Sciatic nerve (tissue), 2 donors: Measurements from ENCODE around the gene OR9Q1. TPM values are rescaled to one million over a fixed set of nuclear protein-coding genes. Genes with fewer than 3 reads are reported as not detected.
"Not testable (repeated sequence)": the region's sequence is repeated elsewhere in the genome, so short reads cannot be mapped to it uniquely, and the experiment has no call there.

Experiments used
- ATAC-seq: fragments of 200-7000 bp; cut with Tn5 transposase; one replicate; pipeline ENCODE4 v1.9.1; 2020; ENCODE audit warnings: mild to moderate bottlenecking, moderate library complexity
- DNase-seq: peaks from one replicate; pipeline ENCODE4 v3.0.0-alpha.2; 2020; ENCODE audit warnings: low spot score
- intact Hi-C: fragments of 100-400 bp; cut with DNase I; formaldehyde crosslinking; loops from one replicate; pipeline ENCODE4 v1.14.2; 2022
- total RNA-seq: library from RNA; stranded (reverse); fragmentation: NEBNext Ultra II Directional; extraction: Animal tissue kit (Norgen Biotek cat#: 25700); gene quantifications from one replicate; pipeline ENCODE4 v1.2.1, GENCODE V29; 2021
- donor health status: DM: no; HTN: no; CAD: no.
- donor health status: DM: no; HTN: no; CAD: no.

Gene OR9Q1, protein sequence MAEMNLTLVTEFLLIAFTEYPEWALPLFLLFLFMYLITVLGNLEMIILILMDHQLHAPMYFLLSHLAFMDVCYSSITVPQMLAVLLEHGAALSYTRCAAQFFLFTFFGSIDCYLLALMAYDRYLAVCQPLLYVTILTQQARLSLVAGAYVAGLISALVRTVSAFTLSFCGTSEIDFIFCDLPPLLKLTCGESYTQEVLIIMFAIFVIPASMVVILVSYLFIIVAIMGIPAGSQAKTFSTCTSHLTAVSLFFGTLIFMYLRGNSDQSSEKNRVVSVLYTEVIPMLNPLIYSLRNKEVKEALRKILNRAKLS
- total RNA-seq, result not detected

DNA sequence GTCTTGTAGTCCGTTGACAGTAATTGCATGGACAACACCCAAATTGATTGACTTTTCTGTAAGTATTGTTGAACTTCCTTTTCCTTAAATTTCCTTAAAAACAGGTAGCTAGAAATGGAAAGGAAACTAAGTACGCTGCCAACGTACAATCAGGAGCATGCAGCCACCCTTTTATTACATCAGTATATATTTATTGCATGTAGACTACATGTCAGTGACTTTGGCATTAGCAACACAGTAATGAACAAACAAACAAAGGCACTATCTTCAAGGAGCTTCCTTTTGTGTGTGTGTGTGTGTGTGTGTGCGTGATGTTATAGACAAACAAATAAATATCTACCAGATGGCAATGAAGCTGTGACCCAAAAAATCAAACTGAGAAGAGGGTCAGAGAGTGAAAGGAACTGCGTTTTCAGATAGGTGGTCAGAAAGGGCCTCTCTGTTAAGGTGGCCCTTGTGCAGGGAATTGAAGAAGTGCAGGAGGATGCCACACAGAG is at the start of gene OR9Q1:
Gene OR9Q1, plus strand, starts transcription at position 447 of the 497 bp plus-strand sequence. CDS start 155,564 bp downstream, outside the sequence.
- intact Hi-C loops, result no loop called here
- no peak for ATAC-seq
- no peak for DNase-seq

DNA sequence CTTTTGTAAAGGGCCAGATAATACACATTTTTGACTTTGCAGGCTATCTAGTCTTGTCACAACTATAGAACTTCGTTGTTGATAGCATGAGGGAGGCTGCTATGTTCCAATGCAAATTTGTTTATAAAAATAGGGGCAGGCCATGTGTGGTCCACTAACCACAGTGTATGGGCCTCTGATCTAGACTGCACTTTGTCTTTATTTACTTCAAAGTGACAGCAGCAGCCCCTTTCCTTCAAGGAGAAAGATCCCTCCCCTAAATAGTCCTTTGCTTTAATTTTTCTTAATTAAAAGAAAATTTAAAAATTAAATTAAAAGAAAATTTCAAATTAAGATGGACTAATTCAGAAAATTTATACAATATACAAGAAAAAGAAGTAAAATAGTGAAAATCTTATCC is 49.5 kb upstream of the OR9Q1 start:
- intact Hi-C loops, result no loop called here
- DNase-seq, result no peak
- ATAC-seq, result no peak

DNA sequence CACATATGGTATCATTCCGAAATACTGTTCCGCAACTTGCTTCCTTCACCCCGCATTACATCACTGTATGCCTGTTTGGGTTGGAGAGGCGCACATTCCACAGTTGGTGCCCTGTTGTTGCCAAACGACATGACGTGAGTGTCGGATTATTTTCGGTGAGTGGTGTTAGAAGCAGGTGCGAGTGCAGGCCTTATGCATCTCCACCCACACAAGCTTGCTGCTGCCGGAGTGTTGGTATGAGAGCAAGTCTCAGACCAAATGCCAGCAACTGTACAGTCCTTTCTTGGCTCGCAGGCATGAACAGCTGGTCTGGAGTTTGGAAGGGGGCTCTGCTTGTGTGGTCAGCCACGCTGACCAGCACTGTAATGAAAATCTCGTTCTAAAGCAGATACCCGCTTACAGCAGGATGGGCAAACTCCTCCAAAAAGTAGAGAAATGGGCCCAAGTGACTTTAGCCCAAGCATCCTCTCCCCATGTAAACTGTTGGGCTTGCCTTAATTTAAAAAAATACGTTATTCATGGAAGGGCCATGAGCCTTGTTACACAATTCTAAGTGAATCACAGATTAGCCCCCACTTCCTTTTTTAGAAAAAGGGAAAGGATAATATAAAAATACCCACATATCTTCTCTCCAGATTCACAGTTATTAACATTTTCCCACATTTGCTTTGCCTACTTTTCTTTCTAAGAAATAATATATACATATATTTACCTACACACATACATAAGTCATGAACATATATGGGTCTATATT is 48.7 kb upstream of the OR9Q1 start:
- no peak for DNase-seq
- intact Hi-C loops, result no loop called here
- ATAC-seq, result no peak

DNA sequence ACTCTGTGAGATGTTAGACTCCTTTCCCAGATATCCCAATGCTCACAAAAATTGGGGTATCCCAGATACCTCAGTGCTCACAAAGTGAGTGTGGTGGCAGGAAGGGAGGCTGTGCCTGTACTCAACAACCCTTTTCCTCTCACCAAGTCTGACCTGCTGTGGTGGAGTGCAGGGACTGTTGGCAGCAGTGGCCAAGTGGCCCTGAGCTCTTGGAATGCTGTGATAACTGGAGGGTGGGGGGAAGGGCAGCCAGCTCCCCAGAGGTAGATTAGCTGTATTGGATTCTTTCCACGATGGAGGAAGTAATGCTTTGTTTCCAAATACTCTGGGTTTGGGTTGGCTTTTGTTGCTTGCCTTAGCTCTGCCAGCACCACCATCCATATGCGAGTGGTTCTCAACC is 46.0 kb upstream of the OR9Q1 start:
- DNase-seq, result no peak
- no peak for ATAC-seq
- intact Hi-C loops, result no loop called here

DNA sequence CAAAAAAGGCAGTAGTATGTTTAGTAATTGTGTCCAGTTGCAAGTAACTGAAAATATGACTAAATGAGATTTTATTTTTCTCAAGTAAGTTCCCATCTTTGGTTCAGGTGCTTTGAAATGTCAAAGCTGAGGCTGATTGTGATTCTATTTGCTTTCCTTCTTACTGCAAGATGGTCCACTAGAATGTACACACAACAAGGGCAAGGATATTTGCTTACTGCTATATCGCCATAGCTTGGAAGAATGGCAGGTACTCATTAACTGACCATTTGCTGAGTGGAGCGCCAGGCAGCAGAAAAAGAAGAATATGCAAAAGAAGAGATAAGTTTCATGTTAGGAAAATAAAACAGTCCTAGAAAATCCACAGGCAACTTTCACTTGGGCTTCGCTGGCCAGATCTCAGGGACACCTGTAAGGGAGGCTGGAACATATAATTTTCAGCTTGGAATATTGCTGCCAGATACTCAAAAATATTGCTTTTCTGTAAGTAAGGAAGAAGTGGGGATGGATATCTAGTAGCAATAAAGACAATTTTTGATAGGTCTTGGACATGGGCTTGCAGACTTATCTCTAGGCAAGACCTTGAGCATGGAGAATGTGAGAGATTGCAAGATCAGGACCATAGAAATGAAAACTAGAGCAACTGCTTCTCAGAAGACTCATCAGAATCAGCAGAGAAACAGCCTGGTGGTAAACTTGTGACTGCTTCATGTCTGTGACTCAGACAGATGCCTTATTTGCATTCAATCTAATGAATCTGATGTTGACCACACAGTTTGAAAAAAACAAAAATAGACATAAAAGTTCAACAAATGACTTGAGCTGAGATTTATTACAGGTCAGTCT is 44.8 kb upstream of the OR9Q1 start:
- intact Hi-C loops, result no loop called here
- ATAC-seq (no peak), DNase-seq (no peak)

DNA sequence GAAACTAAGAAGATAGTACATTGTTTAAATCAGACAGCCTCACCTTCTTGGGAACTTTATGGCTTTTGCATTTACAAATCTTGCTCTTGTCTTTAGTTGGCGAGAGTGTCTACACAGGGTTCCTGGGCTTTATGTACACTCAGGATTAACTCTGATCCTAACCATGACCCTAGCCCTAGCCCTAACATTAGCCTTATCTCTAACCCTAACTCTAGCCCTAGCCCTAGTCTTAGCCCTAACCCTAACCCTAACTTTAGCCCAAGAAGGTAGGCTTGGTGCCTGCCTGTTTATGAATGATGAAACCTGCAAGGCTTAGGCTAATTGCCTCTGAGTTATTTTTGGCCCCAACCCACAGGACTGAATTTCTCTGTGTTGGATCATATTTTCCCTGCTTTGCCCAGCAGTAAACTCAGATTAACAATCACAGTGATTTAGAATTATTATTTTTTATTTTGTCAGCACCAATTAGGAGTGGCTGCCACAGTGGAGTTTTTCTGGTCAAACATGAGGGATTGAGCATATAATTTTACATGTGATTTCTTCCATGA is 44.1 kb upstream of the OR9Q1 start:
- DNase-seq (no peak), ATAC-seq (no peak)
- intact Hi-C loops, result no loop called here

DNA sequence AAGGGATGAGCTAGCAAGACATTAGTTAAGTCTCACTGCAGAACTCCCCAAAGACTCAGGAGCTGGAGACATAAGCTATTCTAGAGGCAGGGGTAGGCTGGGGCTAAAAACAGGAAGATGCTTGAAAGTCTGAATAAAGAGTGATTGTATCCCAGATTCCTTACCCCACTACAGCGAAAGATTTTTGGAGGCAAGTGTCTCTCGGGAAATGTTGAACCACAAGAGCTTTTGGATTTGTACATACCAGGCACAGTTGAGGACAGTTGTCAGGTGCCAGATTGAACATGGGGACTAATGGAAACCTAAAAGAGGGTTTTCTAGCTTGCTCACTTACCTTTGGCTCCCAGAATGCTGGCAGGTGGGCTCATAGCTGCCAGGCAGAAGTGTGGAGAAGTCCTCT is 43.5 kb upstream of the OR9Q1 start:
- intact Hi-C loops, result no loop called here
- no peak for DNase-seq

DNA sequence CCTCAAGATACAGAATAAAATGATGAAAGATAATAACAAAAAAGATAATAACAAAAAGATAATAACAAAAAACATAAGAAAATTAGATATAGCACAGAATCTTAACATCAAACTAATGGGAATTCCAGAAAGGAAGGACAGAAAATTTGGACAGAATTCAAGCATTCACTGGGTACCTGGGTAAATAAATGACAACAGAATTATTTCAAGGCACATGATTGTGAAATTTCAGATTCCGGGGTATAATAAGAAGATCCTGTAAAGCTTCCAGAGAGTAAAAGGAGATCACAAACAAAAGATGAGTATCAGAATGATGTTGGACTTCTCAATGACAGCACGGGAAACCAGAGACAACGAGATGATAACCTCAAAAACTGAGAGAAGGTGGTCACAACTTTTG is 42.1 kb upstream of the OR9Q1 start:
- ATAC-seq (no peak), DNase-seq (no peak)
- intact Hi-C loops, result no loop called here

More for the DNA sequence above, 43.5 kb upstream of the OR9Q1 start:
- no peak for ATAC-seq

DNA sequence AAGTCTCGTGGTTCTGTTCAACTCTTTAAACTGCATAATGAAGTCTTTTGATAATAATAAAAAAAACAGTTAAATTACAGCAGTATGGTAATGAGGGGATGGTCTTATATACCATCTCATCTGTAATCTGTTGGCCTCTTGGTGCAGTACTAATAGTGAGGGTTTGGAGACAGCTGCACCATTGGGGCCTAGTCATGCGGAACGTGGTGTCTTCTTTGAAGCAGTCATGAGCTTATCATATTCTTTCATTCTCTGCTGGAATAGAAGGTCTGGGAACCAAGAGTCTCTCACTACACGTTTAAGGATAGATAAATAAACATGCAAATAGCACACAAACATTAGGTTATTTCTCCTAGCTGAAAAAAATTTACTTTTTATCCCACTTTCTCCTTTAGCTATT is 40.9 kb upstream of the OR9Q1 start:
- ATAC-seq (no peak), DNase-seq (no peak)
- intact Hi-C loops, result no loop called here

DNA sequence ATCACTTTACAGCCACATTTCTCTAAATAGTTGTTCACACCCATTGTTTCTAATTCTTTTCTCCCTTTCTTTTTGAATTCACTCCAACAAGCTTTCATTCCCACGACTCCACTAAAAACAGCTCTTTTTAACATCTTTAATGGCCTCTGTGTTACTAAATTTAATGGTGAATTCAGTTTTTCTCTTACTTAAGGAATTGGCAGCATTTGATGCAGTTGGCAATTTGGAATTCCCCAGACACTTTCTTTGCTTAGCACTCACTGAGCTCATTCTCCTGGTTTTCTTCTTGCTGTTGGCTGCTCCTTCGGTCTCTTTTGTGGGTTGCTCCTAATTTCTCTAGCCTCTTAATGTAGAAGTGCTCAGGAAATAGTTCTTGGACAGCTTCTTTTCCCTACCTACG is 40.5 kb upstream of the OR9Q1 start:
- intact Hi-C loops, result no loop called here

DNA sequence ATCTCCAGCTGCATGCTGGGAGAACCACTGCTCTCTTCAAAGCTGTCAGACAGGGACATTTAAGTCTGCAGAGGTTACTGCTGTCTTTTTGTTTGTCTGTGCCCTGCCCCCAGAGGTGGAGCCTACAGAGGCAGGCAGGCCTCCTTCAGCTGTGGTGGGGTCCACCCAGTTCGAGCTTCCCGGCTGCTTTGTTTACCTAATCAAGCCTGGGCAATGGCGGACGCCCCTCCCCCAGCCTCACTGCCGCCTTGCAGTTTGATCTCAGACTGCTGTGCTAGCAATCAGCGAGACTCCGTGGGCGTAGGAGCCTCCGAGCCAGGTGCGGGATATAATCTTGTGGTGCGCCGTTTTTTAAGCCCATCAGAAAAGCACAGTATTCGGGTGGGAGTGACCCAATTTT is 24.2 kb upstream of the OR9Q1 start:
- ATAC-seq, intact Hi-C loops, DNase-seq: not testable (repeated sequence)

More for the DNA sequence above, 40.5 kb upstream of the OR9Q1 start:
- ATAC-seq, result no peak
- no peak for DNase-seq

DNA sequence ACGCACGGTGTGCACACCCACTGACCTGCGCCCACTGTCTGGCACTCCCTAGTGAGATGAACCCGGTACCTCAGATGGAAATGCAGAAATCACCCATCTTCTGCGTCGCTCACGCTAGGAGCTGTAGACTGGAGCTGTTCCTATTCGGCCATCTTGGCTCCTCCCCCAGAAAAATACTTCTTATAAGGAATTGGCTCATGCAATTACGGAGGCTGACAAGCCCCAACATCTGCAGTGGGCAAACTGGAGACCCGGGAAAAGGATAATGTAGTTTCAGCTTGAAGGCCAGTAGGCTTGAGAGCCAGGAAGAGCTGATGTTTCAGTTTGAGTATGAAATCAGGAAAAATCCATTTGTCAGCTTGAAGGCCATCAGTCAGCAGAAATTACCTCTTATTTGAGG is 23.7 kb upstream of the OR9Q1 start:
- ATAC-seq, DNase-seq, intact Hi-C loops: not testable (repeated sequence)

DNA sequence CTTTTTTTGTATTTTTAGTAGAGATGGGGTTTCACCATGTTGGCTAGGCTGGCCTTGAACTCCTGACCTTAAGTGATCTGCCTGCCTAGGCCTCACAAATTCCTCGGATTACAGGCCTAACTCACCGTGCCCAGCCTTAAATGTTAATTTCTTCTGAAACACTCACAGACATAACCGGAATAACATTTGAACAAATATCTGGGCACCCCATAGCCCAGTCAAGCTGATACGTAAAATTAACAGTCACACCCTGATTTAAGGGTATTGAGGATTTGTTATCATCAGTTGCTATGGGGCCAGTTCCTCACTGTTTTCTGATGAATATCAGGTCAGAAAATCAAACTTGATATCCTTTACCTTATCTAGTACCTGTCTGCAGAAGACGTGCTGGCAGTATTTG is 23.0 kb upstream of the OR9Q1 start:
- ATAC-seq (no peak), DNase-seq (no peak)
- intact Hi-C loops, result no loop called here

DNA sequence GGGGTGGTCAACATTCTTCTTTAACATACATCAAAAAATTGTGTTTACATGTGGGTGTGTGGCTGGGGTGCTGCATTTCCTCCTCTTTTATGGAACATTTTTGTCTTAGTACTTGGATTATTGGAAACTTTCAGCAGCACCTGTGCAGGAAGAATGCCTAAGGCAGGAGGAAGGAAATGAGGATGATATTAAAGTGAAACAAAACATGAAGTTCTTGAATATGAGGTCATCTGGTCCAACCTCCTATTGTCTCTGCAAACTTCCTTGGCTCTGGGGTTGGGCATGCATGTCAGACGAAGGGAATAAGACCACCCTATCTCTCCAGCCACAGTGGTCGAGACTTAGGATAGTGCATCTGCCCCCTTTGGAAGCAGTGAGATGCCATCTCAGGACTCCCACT is 20.6 kb upstream of the OR9Q1 start:
- DNase-seq (no peak), ATAC-seq (no peak)
- intact Hi-C loops, result no loop called here

DNA sequence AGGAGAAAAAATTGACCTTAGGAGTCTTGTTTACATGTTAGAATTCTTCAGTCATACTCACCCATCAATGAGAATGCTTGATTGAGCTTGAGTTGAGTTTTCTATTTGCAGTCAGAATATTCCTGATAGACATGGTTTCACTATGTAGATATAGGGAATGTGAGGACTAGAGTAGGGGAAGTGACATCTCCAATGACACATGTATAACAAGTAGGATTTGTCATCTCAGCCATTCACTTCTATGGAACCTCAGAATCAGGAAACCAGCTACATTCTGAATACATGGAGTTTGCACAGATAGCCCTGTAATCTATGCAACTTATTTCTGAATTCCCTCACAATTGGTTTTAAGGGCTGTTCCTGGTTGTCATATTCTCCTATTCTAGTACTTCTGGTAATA is 20.1 kb upstream of the OR9Q1 start:
- intact Hi-C loops, result no loop called here
- no peak for DNase-seq
- no peak for ATAC-seq

DNA sequence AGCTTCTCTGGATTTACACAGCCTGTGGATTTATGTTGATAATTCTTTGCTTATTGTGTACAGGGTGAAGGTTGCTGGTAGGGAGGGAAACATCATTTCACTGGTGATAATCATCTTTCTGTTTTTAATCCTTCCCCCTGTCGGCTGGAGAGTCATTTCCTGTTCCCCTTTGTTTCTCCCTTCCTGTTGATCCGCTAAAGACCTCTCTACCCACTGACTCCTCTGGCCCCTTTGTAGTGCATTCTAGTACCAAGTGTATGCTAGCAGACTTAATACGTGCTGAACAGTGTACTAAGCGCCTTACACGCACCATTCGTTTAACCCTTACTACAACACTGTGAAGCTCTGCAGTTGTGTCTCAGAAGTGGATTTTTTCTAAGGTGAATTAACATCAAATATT is 19.0 kb upstream of the OR9Q1 start:
- DNase-seq (no peak), ATAC-seq (no peak)
- intact Hi-C loops, result no loop called here

DNA sequence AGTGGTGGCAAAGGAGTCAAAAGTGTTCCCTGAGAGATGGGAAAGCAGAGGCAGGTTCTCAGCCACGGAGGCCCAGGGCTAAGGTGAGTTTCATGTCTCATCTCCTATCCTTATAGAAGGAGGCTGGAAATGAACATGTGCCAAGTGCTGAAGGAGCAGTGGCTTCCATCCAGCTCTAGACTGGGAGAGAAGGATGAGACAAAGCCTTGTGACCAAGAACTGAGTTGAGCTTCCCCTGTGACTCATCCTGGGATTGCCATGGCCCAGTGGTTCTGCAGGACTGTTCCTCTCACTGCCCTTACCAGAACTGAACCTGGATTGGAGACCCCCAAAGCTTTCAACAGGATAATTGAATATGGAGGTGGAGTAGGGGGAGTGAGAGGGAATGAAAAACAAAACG is 16.7 kb upstream of the OR9Q1 start:
- intact Hi-C loops, result no loop called here
- no peak for ATAC-seq
- DNase-seq, result no peak

DNA sequence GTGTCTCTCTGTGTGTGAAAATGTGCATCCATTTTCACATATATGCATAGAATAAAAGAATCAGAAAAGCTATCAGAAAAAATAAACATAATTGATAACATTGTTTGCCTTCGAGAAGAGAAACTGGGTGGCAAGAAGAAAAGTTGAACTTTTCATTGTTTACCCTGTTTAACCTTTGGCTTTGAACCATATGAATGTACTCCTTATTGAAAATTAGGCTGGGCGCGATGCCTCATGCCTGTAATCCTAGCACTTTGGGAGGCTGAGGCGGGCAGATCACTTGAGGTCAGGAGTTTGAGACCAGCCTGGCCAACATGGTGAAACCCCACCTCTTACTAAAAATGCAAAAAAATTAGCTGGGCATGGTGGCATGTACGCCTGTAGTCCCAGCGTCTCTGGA is 11.9 kb upstream of the OR9Q1 start:
- intact Hi-C loops, result no loop called here
- ATAC-seq, result no peak
- DNase-seq, result no peak

DNA sequence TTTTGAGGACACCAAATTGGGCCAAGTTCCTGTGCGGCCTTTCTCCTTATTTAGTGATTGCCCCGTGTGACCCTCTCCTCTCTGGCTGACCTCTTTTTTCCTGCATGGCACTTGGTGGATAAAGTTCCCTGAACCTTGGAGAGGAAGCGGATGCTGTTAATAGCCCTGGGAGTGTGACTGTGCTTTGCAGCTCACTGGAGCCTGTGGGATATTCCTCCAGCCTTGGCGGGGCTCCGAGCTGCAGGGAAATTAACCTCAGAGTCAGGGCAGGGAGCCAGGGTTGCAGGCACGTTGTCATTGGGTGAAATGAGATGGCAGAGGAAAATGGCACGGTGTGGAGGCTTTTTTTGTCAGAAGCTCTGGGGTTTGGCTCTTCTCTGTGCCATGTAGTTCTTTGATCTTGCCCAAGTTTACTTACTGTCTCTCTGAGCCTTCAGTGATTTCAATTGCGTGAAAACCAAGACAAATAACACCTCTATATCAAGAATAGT is 965 bp downstream of the OR9Q1 start:
- DNase-seq (peak; percentile 77), ATAC-seq (peak; percentile 85)
- intact Hi-C loops, result no loop called here
